Measurements from ENCODE around the gene RAN. TPM values are rescaled to one million over a fixed set of nuclear protein-coding genes. Genes with fewer than 3 reads are reported as not detected.
A peak's percentile ranks its signal among the peaks of the same experiment; 100 is the strongest.

Gene RAN
- total and polyA plus RNA-seq, 9 of the 15 experiments (the other 6 are each of a cell fraction or from before 2014, with no cell fraction given), result 1,687 to 3,820 (median 2,300) TPM

GRCh38 chr12:130916241-130916911, 44.5 kb downstream of the RAN start (continued):
- no peak for TF ChIP-seq PHF21A (IDR thresholded peaks at IDR 0.05; ENCODE audit: borderline replicate concordance, low read depth)
- no peak for TF ChIP-seq BRD9 (IDR thresholded peaks at IDR 0.05; ENCODE audit: low read depth, partially characterized antibody)
- TF ChIP-seq U2AF2 (optimal IDR thresholded peaks at IDR 0.05; ENCODE audit: low read depth, low read length), result no peak
- TF ChIP-seq NEUROD1 (IDR thresholded peaks at IDR 0.05; ENCODE audit: borderline replicate concordance, low read depth, low read length, partially characterized antibody), result no peak
- 0 out of 2 replicates have a peak, but pooled peaks have one; percentile 66 for TF ChIP-seq CC2D1A (IDR thresholded peaks at IDR 0.05)
- TF ChIP-seq FOXA1 (IDR thresholded peaks at IDR 0.05; ENCODE audit: borderline replicate concordance), result no peak
- no peak for TF ChIP-seq ZEB2 (IDR thresholded peaks at IDR 0.05)
- no peak for TF ChIP-seq NUFIP1 (IDR thresholded peaks at IDR 0.05; ENCODE audit: partially characterized antibody)
- TF ChIP-seq ZBTB34 (CRISPR knock-in tag; IDR thresholded peaks at IDR 0.05), result no peak
- TF ChIP-seq ZNF274 (IDR thresholded peaks at IDR 0.05; ENCODE audit: borderline replicate concordance, low read depth, low read length), result no peak
- no peak for TF ChIP-seq SAFB (IDR thresholded peaks at IDR 0.05; ENCODE audit: borderline replicate concordance, low read depth, low read length)
- TF ChIP-seq SRSF1 (IDR thresholded peaks at IDR 0.05; ENCODE audit: low read depth, low read length), result no peak
- no peak for TF ChIP-seq RERE (CRISPR knock-in tag; IDR thresholded peaks at IDR 0.05; ENCODE audit: borderline replicate concordance)
- no peak for TF ChIP-seq MTF1 (CRISPR knock-in tag; IDR thresholded peaks at IDR 0.05; ENCODE audit: borderline replicate concordance)
- no peak for TF ChIP-seq CCNT2 (IDR thresholded peaks at IDR 0.05; ENCODE audit: borderline replicate concordance, extremely low read depth, insufficient read length, low read depth, low read length)
- no peak for TF ChIP-seq THAP12 (CRISPR knock-in tag; IDR thresholded peaks at IDR 0.05)
- no peak for TF ChIP-seq NR1H2 (CRISPR knock-in tag; IDR thresholded peaks at IDR 0.05)
- TF ChIP-seq GABPB1 (CRISPR knock-in tag; IDR thresholded peaks at IDR 0.05), result peak; percentile 50; the same call in 1 of the 2 replicates

All from K562 (cell line).